ENCODE measurements around the gene RAMP1.
"Not testable (repeated sequence)": the region's sequence is repeated elsewhere in the genome, so short reads cannot be mapped to it uniquely, and the experiment has no call there.

RAMP1 gene

GRCh38 chr2:237859533-237860272 lies at the start of gene RAMP1:
Gene RAMP1 (plus strand): TSS chr2:237859623. CDS start chr2:237859676, 53 bp downstream.
- no peak for DNase-seq

GRCh38 chr2:237815637-237816036 lies 43.8 kb upstream of the RAMP1 start:
- no peak for DNase-seq

DNA sequence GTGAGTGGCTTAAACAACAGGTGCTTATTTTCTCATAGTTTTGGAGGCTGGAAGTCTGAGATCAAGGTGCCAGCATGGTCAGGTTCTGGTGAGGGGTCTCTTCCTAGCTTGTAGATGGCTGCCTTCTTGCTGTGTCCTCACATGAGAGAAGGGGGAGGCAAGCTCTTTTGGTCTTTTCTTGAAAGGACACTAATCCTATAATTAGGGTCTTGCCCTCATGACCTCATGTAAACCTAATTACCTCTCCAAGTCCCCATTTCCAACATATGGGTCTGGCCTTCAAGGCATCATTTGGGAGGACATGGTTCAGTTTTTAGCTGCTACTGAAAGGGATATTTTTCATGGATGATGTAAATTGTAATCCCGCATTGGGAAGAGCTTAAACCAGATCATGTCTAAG lies 42.9 kb upstream of the RAMP1 start:
- no peak for DNase-seq

DNA sequence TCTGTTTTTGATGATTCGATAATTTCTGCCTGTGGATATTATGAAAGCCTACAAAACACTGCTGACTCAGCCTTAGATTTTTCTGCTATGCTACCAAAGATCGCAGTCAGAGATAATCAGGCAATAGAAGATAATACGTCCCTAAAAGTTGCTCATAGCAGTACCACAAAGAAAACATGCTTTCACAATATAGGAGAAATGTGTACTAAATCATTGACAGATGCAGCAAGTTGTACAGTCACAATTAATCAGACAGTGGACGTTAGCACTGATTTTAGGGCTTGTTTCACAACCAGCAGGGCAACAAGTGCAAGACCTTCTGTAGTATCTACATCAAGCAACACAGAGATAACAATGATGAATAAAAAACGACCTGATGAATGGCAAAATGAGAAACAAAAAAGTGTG lies 41.4 kb upstream of the RAMP1 start:
- DNase-seq = no peak

- DNase-seq = no peak
Measured at GRCh38 chr2:237819231-237819630, 40.2 kb upstream of the RAMP1 start.

- no peak for DNase-seq
Measured at GRCh38 chr2:237820421-237820820, 39.0 kb upstream of the RAMP1 start.

- no peak for DNase-seq
Measured at GRCh38 chr2:237823544-237823943, 35.9 kb upstream of the RAMP1 start.

GRCh38 chr2:237824085-237824484 lies 35.3 kb upstream of the RAMP1 start:
- no peak for DNase-seq

DNA sequence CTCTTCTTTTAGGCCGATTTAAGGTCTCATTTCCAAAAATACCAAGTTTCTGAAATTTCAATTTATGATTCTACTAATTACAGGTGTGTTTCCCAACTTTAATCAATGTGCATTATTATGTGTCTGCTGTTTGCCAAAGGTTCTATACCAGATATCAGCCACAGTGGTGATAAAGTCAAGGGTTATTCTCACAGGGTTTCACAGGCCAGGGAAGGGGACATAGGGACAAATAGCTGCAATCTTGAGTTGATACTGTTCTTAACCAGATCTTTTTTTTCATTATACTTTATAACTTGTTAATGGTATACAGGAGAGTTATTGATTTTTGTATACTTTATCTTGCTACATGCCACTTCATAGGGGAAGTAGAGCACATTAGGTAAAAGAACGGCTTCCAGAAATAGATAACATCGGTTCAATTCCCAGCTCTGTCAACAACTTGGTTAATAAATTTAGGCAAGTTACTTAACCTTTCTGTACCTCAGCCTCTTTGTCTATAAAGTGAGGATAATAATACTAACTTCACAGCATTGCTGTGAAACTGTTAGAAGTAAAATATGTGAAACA lies 31.9 kb upstream of the RAMP1 start:
- DNase-seq = no peak

GRCh38 chr2:237830522-237830921 lies 28.9 kb upstream of the RAMP1 start:
- no peak for DNase-seq

- DNase-seq = no peak
Measured at GRCh38 chr2:237833546-237833945, 25.9 kb upstream of the RAMP1 start.

GRCh38 chr2:237835372-237835771 lies 24.1 kb upstream of the RAMP1 start:
- no peak for DNase-seq

DNA sequence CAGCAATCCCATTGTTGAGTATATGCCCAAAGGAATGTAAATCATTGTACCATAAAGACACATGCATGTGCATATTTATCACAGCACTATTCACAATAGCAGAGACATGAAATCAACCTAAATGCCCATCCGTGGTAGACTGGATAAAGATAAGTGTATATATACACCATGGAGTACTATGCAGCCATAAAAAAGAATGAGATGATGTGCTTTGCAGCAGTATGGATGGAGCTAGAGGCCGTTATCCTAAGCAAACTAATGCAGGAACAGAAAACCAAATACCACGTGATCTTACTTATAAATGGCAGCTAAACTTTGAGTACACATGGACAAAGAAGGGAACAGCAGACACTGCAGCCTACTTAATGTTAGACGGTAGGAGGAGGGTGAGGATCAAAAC lies 18.4 kb upstream of the RAMP1 start:
- DNase-seq = no peak

- DNase-seq = not testable (repeated sequence)
Measured at GRCh38 chr2:237848940-237849339, 10.5 kb upstream of the RAMP1 start.

DNA sequence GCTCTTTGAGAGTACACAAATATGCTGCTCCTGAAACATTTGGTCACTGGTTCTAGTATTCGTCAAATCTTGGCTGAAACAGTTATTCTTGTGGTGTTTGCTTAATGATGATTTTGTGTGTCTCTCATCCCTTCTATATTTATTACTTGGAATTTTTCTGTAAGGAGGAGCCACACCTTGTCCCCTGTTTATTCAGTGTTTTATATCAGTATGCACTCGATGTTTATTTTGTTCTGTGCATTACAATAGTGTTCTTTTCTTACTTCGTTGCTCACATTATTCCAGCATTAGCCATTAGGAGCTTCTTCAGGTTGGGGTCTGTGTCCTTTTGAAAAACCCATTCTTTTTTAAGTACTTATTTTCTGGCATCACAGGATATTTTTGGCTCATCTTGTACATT lies 5.1 kb upstream of the RAMP1 start:
- DNase-seq = no peak

DNA sequence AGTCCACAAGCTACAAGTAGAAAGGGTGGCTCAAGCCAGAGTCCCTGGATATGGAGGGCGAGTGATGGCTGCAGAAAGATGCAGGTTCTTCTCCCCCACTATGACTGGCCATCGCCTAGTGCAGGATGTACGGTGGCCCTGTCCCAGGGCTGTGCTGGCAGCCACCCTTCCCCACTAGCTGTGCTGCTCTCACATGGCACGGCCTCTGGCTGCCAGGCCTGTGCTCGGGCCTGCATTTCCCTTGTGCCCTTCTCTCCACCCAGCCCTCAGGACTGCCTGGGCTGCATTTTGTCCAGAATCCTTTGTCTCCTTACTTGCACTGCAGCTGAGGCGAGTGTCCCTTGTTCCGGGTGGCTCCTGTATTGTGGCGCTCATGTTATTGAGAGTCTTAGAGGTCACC lies 1.6 kb upstream of the RAMP1 start:
- no peak for DNase-seq

- DNase-seq = no peak
Measured at GRCh38 chr2:237858294-237859081, 935 bp upstream of the RAMP1 start.

- no peak for DNase-seq
Measured at GRCh38 chr2:237859082-237859433, 365 bp upstream of the RAMP1 start.

DNA sequence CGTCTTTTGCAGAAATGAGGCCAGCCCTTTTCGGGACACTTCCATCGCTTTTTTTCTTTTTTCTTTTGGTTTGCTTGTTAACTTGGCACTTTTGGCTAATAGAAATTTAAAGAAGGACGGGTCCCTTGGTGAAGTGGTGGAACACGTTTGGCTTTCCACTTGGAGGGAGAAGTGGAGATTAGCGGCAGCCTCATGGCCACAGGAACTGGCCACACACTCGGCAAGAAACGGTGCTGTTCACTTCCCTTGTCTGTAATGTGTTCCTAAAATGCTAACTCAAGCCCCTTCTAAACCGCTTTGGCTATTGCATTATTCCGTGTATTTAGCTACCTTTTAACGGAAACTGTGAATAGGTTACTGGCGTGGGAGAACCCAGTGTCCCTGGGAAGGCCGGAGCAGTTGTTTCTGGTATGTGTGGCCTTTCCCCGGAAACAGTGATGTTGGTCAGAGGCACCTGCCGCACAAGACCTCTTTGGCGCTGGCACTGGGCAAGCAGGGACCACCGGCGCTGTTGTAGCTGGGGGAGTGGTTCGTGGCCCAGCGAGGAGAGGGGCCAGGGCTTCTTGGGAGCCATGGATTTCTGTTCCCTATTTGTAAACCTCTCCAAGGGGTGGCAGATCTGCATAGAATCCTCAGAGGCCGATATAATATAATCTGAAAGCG lies 981 bp downstream of the RAMP1 start:
- no peak for DNase-seq

DNA sequence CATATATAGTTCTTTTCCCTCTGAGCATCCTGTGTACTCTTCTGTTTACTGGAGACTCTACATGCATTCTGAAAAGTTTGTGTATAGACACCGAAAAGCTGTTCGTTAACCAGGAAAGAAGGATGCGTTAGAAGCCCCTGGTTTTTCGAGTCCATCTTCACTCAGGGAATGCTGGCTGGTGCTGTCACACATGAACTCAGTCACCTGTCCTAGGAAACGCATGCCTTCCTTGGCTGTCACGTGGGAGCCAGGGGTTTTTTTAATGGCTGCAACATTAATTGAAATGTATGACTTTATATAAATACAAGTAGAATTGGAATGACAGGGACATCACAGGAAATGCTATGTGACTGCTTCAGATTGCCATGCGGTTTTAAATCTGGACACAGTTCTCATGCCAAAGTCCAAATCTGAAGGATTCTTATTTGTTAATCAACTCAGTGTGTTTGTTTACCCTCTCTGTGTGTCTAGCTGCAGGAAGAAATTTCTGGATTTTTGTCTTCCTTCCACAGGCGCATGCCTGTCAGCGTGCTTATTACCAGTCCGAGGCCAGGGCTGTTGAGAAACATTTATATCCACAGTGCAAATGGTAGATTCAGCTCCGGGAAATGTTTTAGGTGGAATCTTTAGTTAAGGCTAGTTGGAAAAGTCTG lies 2.6 kb downstream of the RAMP1 start:
- DNase-seq = no peak

GRCh38 chr2:237862528-237862895 lies 3.1 kb downstream of the RAMP1 start:
- DNase-seq = no peak

DNA sequence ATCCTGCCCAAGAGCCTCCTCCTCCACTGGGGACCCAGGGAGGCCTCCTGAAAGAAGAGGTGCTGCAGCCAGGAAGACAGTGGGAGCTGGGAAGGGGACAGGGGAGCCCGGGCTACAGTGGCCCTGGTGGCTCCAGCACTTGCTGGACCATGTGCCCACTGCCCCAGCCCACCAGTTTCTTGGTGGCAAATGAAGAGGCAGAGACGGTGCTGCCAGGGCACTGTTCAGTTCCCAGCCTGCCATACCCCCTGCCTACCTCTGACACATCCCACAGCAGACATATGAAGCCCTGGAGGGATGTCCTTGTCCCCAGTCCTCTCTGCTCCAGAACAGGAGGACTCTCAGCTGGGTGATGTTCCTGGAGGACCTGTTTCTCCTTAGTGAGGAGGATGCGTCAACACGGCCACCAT lies 3.7 kb downstream of the RAMP1 start:
- DNase-seq = no peak

Data from NCI-H1105 (cell line).